DND-41 (cell line): Measurements from ENCODE around the gene CAV2.

ENCODE experiments used
- ATAC-seq: fragments of 200-7000 bp; cut with Tn5 transposase; 3 replicates; pipeline ENCODE4 v1.9.1; 2021; ENCODE audit warnings: low read depth; ENCODE audit not compliant: insufficient read depth
- DNase-seq: peaks from one replicate; pipeline ENCODE4 v3.0.0-alpha.2; 2020
- H2AFZ ChIP-seq: 2 replicates; pipeline ENCODE4 v1.6.0; 2012; ENCODE audit warnings: low read depth, low read length
- H3K27ac ChIP-seq: 2 replicates; pipeline ENCODE4 v1.5.1; 2012; ENCODE audit warnings: low read length, inconsistent platforms
- H3K27me3 ChIP-seq: fragments of 200-600 bp; sonication (generic); 2 replicates; pipeline ENCODE4 v1.6.0; 2012; ENCODE audit warnings: low read length, mild to moderate bottlenecking, inconsistent platforms; ENCODE audit not compliant: insufficient read depth, poor library complexity
- H3K36me3 ChIP-seq: 2 replicates; pipeline ENCODE4 v1.5.1; 2012; ENCODE audit warnings: low read length, inconsistent platforms; ENCODE audit not compliant: insufficient read depth
- H3K4me1 ChIP-seq: 2 replicates; pipeline ENCODE4 v1.5.1; 2012; ENCODE audit warnings: mild to moderate bottlenecking, low read length; ENCODE audit not compliant: insufficient read depth
- H3K4me2 ChIP-seq: 2 replicates; pipeline ENCODE4 v1.6.0; 2012; ENCODE audit warnings: mild to moderate bottlenecking, moderate library complexity, low read length, inconsistent platforms; ENCODE audit not compliant: insufficient read depth
- H3K4me3 ChIP-seq, 2 experiments: fragments of 200-600 bp in 1 of 2; shearing (Covaris generic) in 1 of 2; 2 replicates each; pipeline ENCODE4 v1.5.1; 2012 to 2016; ENCODE audit warnings: inconsistent platforms in 2 of 2, low read length in 2 of 2, mild to moderate bottlenecking in 2 of 2, low read depth in 1 of 2, moderate library complexity in 1 of 2
- H3K79me2 ChIP-seq: 2 replicates; pipeline ENCODE4 v1.6.0; 2012; ENCODE audit warnings: low read length, inconsistent platforms; ENCODE audit not compliant: insufficient read depth
- H3K9ac ChIP-seq: 2 replicates; pipeline ENCODE4 v1.6.0; 2012; ENCODE audit warnings: low read depth, mild to moderate bottlenecking, inconsistent platforms, low read length, moderate library complexity
- H3K9me3 ChIP-seq: 2 replicates; pipeline ENCODE4 v1.5.1; 2012; ENCODE audit warnings: low read length, moderate library complexity, mild to moderate bottlenecking, inconsistent platforms; ENCODE audit not compliant: insufficient read depth, severe bottlenecking
- H4K20me1 ChIP-seq: 2 replicates; pipeline ENCODE4 v1.6.0; 2012; ENCODE audit warnings: low read length; ENCODE audit not compliant: insufficient read depth
- CTCF ChIP-seq: IDR thresholded peaks from 2 replicates; pipeline ENCODE4 v1.5.1; 2012; ENCODE audit warnings: borderline replicate concordance, low read length, moderate library complexity, mild to moderate bottlenecking; ENCODE audit not compliant: poor library complexity, severe bottlenecking; ENCODE audit errors: extremely low read depth
- EZH2 ChIP-seq: IDR thresholded peaks from 3 replicates; pipeline ENCODE4 v1.6.1; 2012; ENCODE audit warnings: borderline replicate concordance, low read depth, mild to moderate bottlenecking, moderate library complexity, low read length, inconsistent platforms; ENCODE audit not compliant: severe bottlenecking

CAV2 gene

GRCh38 chr7:116516324-116516723 lies 16.8 kb downstream of the CAV2 start:
- Histone ChIP-seq H3K27me3 (peaks cover 16% of the 10 kb centered on the region), H3K9me3 (no peaks in the 10 kb centered on the region), H3K4me3 (no peak overlapping the region), H3K27ac (no peak overlapping the region), H3K4me1 (peaks cover 18% of the 10 kb centered on the region), H2AFZ (no peak overlapping the region), H3K79me2 (no peaks in the 10 kb centered on the region), H3K9ac (no peak overlapping the region), H3K36me3 (no peaks in the 10 kb centered on the region), H3K4me2 (no peak overlapping the region), H4K20me1 (no peaks in the 10 kb centered on the region)
- DNase-seq (no peak), ATAC-seq (no peak)
- TF ChIP-seq EZH2 = no peak
- no peak for TF ChIP-seq CTCF

- H3K9ac ChIP-seq = no peak overlapping the region
- no peak overlapping the region for H3K4me2 ChIP-seq
- no peak for TF ChIP-seq CTCF
- no peak for TF ChIP-seq EZH2
- no peak overlapping the region for H2AFZ ChIP-seq
- no peak overlapping the region for H3K27ac ChIP-seq
- no peaks in the 10 kb centered on the region for H3K9me3 ChIP-seq
- H3K79me2 ChIP-seq = no peaks in the 10 kb centered on the region
- no peak overlapping the region for H3K4me3 ChIP-seq
- H3K36me3 ChIP-seq = no peaks in the 10 kb centered on the region
- ATAC-seq = no peak
- H4K20me1 ChIP-seq = no peaks in the 10 kb centered on the region
- peaks cover 19% of the 10 kb centered on the region for H3K27me3 ChIP-seq
- DNase-seq = no peak
- peaks cover 5% of the 10 kb centered on the region for H3K4me1 ChIP-seq
Measured at GRCh38 chr7:116517626-116518025, 18.1 kb downstream of the CAV2 start.

- Histone ChIP-seq H3K4me1 (no peaks in the 10 kb centered on the region), H3K79me2 (no peaks in the 10 kb centered on the region), H3K36me3 (no peaks in the 10 kb centered on the region), H3K27ac (no peak overlapping the region), H3K27me3 (peaks cover 19% of the 10 kb centered on the region), H2AFZ (no peak overlapping the region), H3K9ac (no peak overlapping the region), H4K20me1 (no peaks in the 10 kb centered on the region), H3K4me2 (no peak overlapping the region), H3K4me3 (no peak overlapping the region), H3K9me3 (no peaks in the 10 kb centered on the region)
- ATAC-seq (no peak), DNase-seq (no peak)
- TF ChIP-seq CTCF (no peak), EZH2 (no peak)
Measured at GRCh38 chr7:116518961-116519360, 19.4 kb downstream of the CAV2 start.
